Upper lobe of left lung (tissue), 6 donors: Measurements from ENCODE around the gene BRMS1L. TPM values are rescaled to one million over a fixed set of nuclear protein-coding genes. Genes with fewer than 3 reads are reported as not detected.
A peak's percentile ranks its signal among the peaks of the same experiment; 100 is the strongest.

Source experiments
- ATAC-seq, 2 donors: fragments of 200-7000 bp; cut with Tn5 transposase; one replicate each; pipeline ENCODE4 v1.9.1; 2022; ENCODE audit warnings: mild to moderate bottlenecking in 2 of 2, moderate library complexity in 2 of 2; ENCODE audit not compliant: low FRiP score in 2 of 2
- DNase-seq, 2 donors: peaks; one replicate each; pipeline ENCODE4 v3.0.0-alpha.2; 2019 to 2020
- H3K27ac ChIP-seq, 4 donors: fragments of 200-600 bp; sonication (generic); one replicate each; pipeline ENCODE4 v1.5.1; 2016 to 2019
- H3K27me3 ChIP-seq, 4 donors: fragments of 200-600 bp; sonication (generic); one replicate each; pipeline ENCODE4 v1.5.1; 2017 to 2019
- H3K36me3 ChIP-seq, 4 donors: fragments of 200-600 bp; sonication (generic); one replicate each; pipeline ENCODE4 v1.5.1; 2016 to 2019
- H3K4me1 ChIP-seq, 4 donors: fragments of 200-600 bp; sonication (generic); one replicate each; pipeline ENCODE4 v1.5.1; 2018 to 2019
- H3K4me3 ChIP-seq, 4 donors: fragments of 200-600 bp; sonication (generic); one replicate each; pipeline ENCODE4 v1.5.1; 2017 to 2019; ENCODE audit warnings: mild to moderate bottlenecking in 2 of 4, moderate library complexity in 1 of 4
- H3K9me3 ChIP-seq, 4 donors: fragments of 200-600 bp; sonication (generic); one replicate each; pipeline ENCODE4 v1.5.1; 2018 to 2019
- EP300 ChIP-seq, 4 donors: sonication (generic); formaldehyde crosslinking; IDR thresholded peaks; one replicate each; pipeline ENCODE4 v1.5.1; 2017; ENCODE audit warnings: antibody characterized with exemption in 4 of 4, control low read depth in 2 of 4
- POLR2A ChIP-seq, 4 donors: fragments of 450-650 bp; IDR thresholded peaks; one replicate each; pipeline ENCODE4 v1.5.1; 2016 to 2017; ENCODE audit warnings: antibody characterized with exemption in 4 of 4, mild to moderate bottlenecking in 2 of 4
- POLR2AphosphoS5 ChIP-seq, 2 donors: sonication (generic); formaldehyde crosslinking; IDR thresholded peaks; one replicate each; pipeline ENCODE4 v1.5.1; 2017; ENCODE audit warnings: antibody characterized with exemption in 2 of 2
- WGBS, 2 donors: methylation state at CpG; one replicate each; pipeline ENCODE4 v1.1.5; 2017 to 2018; 5-methylcytosine and 5-hydroxymethylcytosine counted together
- total RNA-seq, 6 donors: library from RNA; depleted of rRNA in 4 of 6; stranded (reverse); fragments of >200 nt in 4 of 6; gene quantifications; one replicate each; pipeline versions ENCODE4 v1.1.0 to v1.2.1, GENCODE V29; 2016 to 2021
- TF ChIP-seq, protein P1 (sequence below), 6 experiments: fragments of 450-650 bp in 4 of 6; fragments of 200-600 bp in 2 of 6; sonication (generic) in 2 of 6; IDR thresholded peaks; one replicate each; pipeline ENCODE4 v1.5.1; 2016 to 2019; ENCODE audit warnings: antibody characterized with exemption in 6 of 6
- donor health status: DM: no; HTN: no; CAD: no; lungs with moderate emphysema.
- donor health status: DM: no; HTN: yes; CAD: no; lungs with severe emphysema.

Gene BRMS1L
- total RNA-seq, 6 donors from 2014 or later = 2.1 to 14.4 (median 6.7) TPM

- DNase-seq (peak in 1 of 2 donors; percentile 36), ATAC-seq (peak in 1 of 2 donors; percentile 85)
- no peak for TF ChIP-seq POLR2A (IDR thresholded peaks at IDR 0.05)
- TF ChIP-seq EP300 (IDR thresholded peaks at IDR 0.05) = no peak
- TF ChIP-seq POLR2AphosphoS5 (IDR thresholded peaks at IDR 0.05) = no peak
- TF ChIP-seq, protein P1, sequence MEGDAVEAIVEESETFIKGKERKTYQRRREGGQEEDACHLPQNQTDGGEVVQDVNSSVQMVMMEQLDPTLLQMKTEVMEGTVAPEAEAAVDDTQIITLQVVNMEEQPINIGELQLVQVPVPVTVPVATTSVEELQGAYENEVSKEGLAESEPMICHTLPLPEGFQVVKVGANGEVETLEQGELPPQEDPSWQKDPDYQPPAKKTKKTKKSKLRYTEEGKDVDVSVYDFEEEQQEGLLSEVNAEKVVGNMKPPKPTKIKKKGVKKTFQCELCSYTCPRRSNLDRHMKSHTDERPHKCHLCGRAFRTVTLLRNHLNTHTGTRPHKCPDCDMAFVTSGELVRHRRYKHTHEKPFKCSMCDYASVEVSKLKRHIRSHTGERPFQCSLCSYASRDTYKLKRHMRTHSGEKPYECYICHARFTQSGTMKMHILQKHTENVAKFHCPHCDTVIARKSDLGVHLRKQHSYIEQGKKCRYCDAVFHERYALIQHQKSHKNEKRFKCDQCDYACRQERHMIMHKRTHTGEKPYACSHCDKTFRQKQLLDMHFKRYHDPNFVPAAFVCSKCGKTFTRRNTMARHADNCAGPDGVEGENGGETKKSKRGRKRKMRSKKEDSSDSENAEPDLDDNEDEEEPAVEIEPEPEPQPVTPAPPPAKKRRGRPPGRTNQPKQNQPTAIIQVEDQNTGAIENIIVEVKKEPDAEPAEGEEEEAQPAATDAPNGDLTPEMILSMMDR (IDR thresholded peaks at IDR 0.05) = peak in 5 of 6 experiments; percentile 35 to 71 (median 48)
Measured at GRCh38 chr14:35814371-35815005, 11.7 kb upstream of the BRMS1L start.

GRCh38 chr14:35818346-35819115 is 7.6 kb upstream of the BRMS1L start:
- TF ChIP-seq EP300 (IDR thresholded peaks at IDR 0.05) = no peak
- TF ChIP-seq, protein P1 (IDR thresholded peaks at IDR 0.05) = peak; percentile 27 to 61 (median 44)
- Histone ChIP-seq H3K27ac (no peak overlapping the region), H3K9me3 (no peaks in the 10 kb centered on the region), H3K4me3 (no peak overlapping the region), H3K4me1 (no peaks in the 10 kb centered on the region), H3K27me3 (no peaks in the 10 kb centered on the region), H3K36me3 (no peaks in the 10 kb centered on the region)
- ATAC-seq = peak in 1 of 2 donors; percentile 59
- 76 to 80% methylated on average over 13 of the region's 13 CpGs for WGBS, 2 donors
- DNase-seq = no peak

More at GRCh38 chr14:35814371-35815005, 11.7 kb upstream of the BRMS1L start:
- H3K9me3 ChIP-seq = no peaks in the 10 kb centered on the region
- H3K4me1 ChIP-seq = peaks cover 0 to 2% (median 0%) of the 10 kb centered on the region in 4 donors
- H3K36me3 ChIP-seq = no peaks in the 10 kb centered on the region
- H3K4me3 ChIP-seq = no peak overlapping the region
- H3K27ac ChIP-seq = no peak overlapping the region
- H3K27me3 ChIP-seq = no peaks in the 10 kb centered on the region
- 35 to 37% methylated on average over 3 of the region's 3 CpGs for WGBS, 2 donors

GRCh38 chr14:35819591-35820540 is 6.3 kb upstream of the BRMS1L start:
- H3K9me3 ChIP-seq = no peaks in the 10 kb centered on the region
- no peak for TF ChIP-seq POLR2AphosphoS5 (IDR thresholded peaks at IDR 0.05)
- TF ChIP-seq, protein P1 (IDR thresholded peaks at IDR 0.05) = no peak
- no peak for TF ChIP-seq EP300 (IDR thresholded peaks at IDR 0.05)
- no peaks in the 10 kb centered on the region for H3K36me3 ChIP-seq
- H3K4me1 ChIP-seq = no peaks in the 10 kb centered on the region
- H3K27me3 ChIP-seq = no peaks in the 10 kb centered on the region
- no peak overlapping the region for H3K27ac ChIP-seq
- WGBS, 2 donors = 92 to 95% methylated on average over 32 of the region's 32 CpGs
- no peak for ATAC-seq
- H3K4me3 ChIP-seq = no peak overlapping the region
- peak in 1 of 2 donors; percentile 72 for DNase-seq

DNA sequence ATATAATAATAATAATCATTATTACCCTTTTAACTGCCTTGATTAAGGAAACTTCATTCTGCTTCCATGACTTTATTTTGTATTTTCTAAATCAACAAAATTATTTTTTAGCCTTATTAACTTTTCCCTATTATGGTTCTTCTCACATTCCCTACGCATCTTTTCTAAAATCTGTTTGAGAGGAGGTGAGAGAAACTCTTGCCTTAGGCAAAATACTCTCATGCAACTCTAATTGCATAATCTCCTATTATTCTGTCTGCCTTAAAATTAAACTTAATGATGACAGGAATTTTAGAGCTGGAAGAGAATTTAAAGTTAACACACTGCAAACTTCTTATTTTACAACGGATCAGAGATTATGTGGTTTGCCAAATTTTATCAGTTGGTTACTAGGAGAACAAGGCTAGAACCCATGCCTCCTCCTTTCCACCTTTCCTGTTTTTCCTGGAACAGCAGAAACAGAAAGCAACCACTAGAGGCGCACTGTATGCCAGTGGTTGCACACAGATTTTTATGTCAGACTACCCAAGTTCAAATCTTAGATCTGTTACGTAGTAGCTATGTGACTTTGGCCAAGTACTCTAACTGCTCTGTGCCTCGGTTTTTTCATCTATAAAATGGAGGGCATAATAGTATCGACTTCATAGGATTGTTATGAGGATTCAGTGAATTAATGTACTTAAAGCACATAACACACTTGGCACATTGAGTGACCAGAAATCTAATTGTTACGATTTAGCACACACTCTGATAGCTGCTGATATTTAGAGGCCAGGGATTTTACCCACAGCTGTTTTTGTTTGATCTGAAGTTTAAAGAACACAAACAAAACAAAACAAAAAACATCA is 4.3 kb upstream of the BRMS1L start:
- Histone ChIP-seq H3K9me3 (no peaks in the 10 kb centered on the region), H3K36me3 (no peaks in the 10 kb centered on the region), H3K4me3 (no peak overlapping the region), H3K27me3 (no peaks in the 10 kb centered on the region), H3K27ac (no peak overlapping the region), H3K4me1 (no peaks in the 10 kb centered on the region)
- TF ChIP-seq, protein P1 (IDR thresholded peaks at IDR 0.05) = peak; percentile 41 to 77 (median 51)
- no peak for TF ChIP-seq POLR2A (IDR thresholded peaks at IDR 0.05)
- 25 to 30% methylated on average over 7 of the region's 7 CpGs for WGBS, 2 donors
- DNase-seq (no peak), ATAC-seq (no peak)
